TTC549 (cell line): ENCODE data around the gene KIAA0825.
"Not testable (repeated sequence)": the region's sequence is repeated elsewhere in the genome, so short reads cannot be mapped to it uniquely, and the experiment has no call there.

Source experiments
- FAIRE-seq: peaks from 2 replicates; lab custom pipeline; 2012; peaks lifted over from hg19 to GRCh38; lab: Jason Lieb, UNC

Gene KIAA0825

GRCh38 chr5:94375801-94376200 lies 242.6 kb downstream of the KIAA0825 start:
- FAIRE-seq, result no peak

GRCh38 chr5:94374336-94374735 lies 244.1 kb downstream of the KIAA0825 start:
- no peak for FAIRE-seq

GRCh38 chr5:94367900-94368299 lies 250.5 kb downstream of the KIAA0825 start:
- FAIRE-seq, result no peak

GRCh38 chr5:94366811-94367210 lies 251.6 kb downstream of the KIAA0825 start:
- no peak for FAIRE-seq

- no peak for FAIRE-seq
These were observed 255.5 kb downstream of the KIAA0825 start for GRCh38 chr5:94362857-94363256.

GRCh38 chr5:94361832-94362796 lies 256.3 kb downstream of the KIAA0825 start:
- FAIRE-seq, result no peak

- no peak for FAIRE-seq
These were observed 257.2 kb downstream of the KIAA0825 start for GRCh38 chr5:94361161-94361560.

GRCh38 chr5:94360382-94361130 lies 257.8 kb downstream of the KIAA0825 start:
- FAIRE-seq, result no peak

GRCh38 chr5:94359880-94360279 lies 258.5 kb downstream of the KIAA0825 start:
- no peak for FAIRE-seq

- FAIRE-seq, result no peak
These were observed 262.6 kb downstream of the KIAA0825 start for GRCh38 chr5:94355811-94356210.

- FAIRE-seq, result not testable (repeated sequence)
These were observed 263.4 kb downstream of the KIAA0825 start for GRCh38 chr5:94354837-94355485.

GRCh38 chr5:94353605-94354004 lies 264.8 kb downstream of the KIAA0825 start:
- FAIRE-seq, result no peak

GRCh38 chr5:94347130-94347529 lies 271.3 kb downstream of the KIAA0825 start:
- no peak for FAIRE-seq

- FAIRE-seq, result no peak
These were observed 273.1 kb downstream of the KIAA0825 start for GRCh38 chr5:94345257-94345656.

GRCh38 chr5:94337617-94338016 lies 280.8 kb downstream of the KIAA0825 start:
- FAIRE-seq, result no peak

GRCh38 chr5:94335936-94336335 lies 282.5 kb downstream of the KIAA0825 start:
- FAIRE-seq, result no peak

GRCh38 chr5:94329115-94329514 lies 289.3 kb downstream of the KIAA0825 start:
- no peak for FAIRE-seq

- FAIRE-seq, result no peak
These were observed 291.8 kb downstream of the KIAA0825 start for GRCh38 chr5:94326586-94326985.

- FAIRE-seq, result no peak
These were observed 301.2 kb downstream of the KIAA0825 start for GRCh38 chr5:94316916-94317838.

GRCh38 chr5:94314460-94315131 lies 303.8 kb downstream of the KIAA0825 start:
- no peak for FAIRE-seq

- no peak for FAIRE-seq
These were observed 304.7 kb downstream of the KIAA0825 start for GRCh38 chr5:94313696-94314095.
